ENCODE data around the gene PDZD8.
"Not testable (repeated sequence)": the region's sequence is repeated elsewhere in the genome, so short reads cannot be mapped to it uniquely, and the experiment has no call there.

Gene PDZD8

DNA sequence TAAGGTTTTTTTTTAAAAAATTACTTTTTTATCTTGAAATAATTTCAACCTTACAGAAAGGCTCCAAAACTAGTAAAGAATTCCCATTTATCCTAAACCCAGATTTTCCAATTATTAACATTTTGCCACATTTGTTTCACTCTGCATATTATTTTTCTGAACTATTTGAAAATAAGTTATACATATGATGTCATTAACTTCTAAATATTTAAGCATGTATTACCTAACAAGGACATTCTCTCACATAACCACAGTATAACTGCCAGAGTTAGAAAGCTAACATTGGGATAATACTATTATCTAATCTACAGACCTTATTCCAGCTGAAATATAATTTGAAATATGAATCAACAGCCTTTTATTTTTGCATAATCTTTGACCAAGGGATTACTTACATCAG is 68.6 kb downstream of the PDZD8 start:
- H3K4me1 ChIP-seq (ENCODE audit: insufficient read depth, low read length), result no peaks in the 10 kb centered on the region
- no peak overlapping the region for H3K9ac ChIP-seq (ENCODE audit: low read depth, low read length)
- no peaks in the 10 kb centered on the region for H3K36me3 ChIP-seq (ENCODE audit: insufficient read depth, low read length)
- peaks cover 5% of the 10 kb centered on the region for H3K9me3 ChIP-seq (ENCODE audit: control insufficient read depth, insufficient read depth, low read length)

- H3K9me3 ChIP-seq (ENCODE audit: control insufficient read depth, insufficient read depth, low read length); H3K4me1 ChIP-seq (ENCODE audit: insufficient read depth, low read length); H3K36me3 ChIP-seq (ENCODE audit: insufficient read depth, low read length); H3K9ac ChIP-seq (ENCODE audit: low read depth, low read length): not testable (repeated sequence)
Observed at GRCh38 chr10:117303451-117303850, 71.8 kb downstream of the PDZD8 start.

- Histone ChIP-seq H3K9me3 (ENCODE audit: control insufficient read depth, insufficient read depth, low read length) (peaks cover 5% of the 10 kb centered on the region), H3K9ac (ENCODE audit: low read depth, low read length) (no peak overlapping the region), H3K36me3 (ENCODE audit: insufficient read depth, low read length) (no peaks in the 10 kb centered on the region), H3K4me1 (ENCODE audit: insufficient read depth, low read length) (no peaks in the 10 kb centered on the region)
Observed at GRCh38 chr10:117300671-117301070, 74.6 kb downstream of the PDZD8 start.

GRCh38 chr10:117299435-117299834 is 75.8 kb downstream of the PDZD8 start:
- Histone ChIP-seq H3K9ac (ENCODE audit: low read depth, low read length) (no peak overlapping the region), H3K9me3 (ENCODE audit: control insufficient read depth, insufficient read depth, low read length) (peaks cover 5% of the 10 kb centered on the region), H3K36me3 (ENCODE audit: insufficient read depth, low read length) (no peaks in the 10 kb centered on the region), H3K4me1 (ENCODE audit: insufficient read depth, low read length) (no peaks in the 10 kb centered on the region)

DNA sequence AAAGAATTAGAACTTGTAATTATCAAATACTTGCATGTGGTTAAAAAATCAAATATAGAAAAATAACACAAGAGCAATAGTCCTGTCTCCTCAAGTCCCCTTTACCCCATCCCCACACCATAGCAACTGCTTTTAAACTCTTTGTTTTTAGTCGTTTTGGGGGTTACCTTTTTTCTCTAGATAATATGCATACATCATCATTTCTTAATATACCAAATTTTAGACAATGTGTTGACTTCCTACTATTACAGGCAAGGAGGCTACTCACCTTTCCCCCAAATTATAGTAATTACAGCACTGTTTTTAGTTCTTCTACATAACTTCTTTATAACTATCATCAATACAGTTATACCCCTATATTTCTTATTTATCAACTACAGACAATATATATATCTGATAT is 77.0 kb downstream of the PDZD8 start:
- no peak overlapping the region for H3K9ac ChIP-seq (ENCODE audit: low read depth, low read length)
- no peaks in the 10 kb centered on the region for H3K36me3 ChIP-seq (ENCODE audit: insufficient read depth, low read length)
- H3K4me1 ChIP-seq (ENCODE audit: insufficient read depth, low read length), result no peaks in the 10 kb centered on the region
- no peaks in the 10 kb centered on the region for H3K9me3 ChIP-seq (ENCODE audit: control insufficient read depth, insufficient read depth, low read length)

- Histone ChIP-seq H3K9me3 (ENCODE audit: control insufficient read depth, insufficient read depth, low read length) (no peaks in the 10 kb centered on the region), H3K36me3 (ENCODE audit: insufficient read depth, low read length) (no peaks in the 10 kb centered on the region), H3K4me1 (ENCODE audit: insufficient read depth, low read length) (no peaks in the 10 kb centered on the region), H3K9ac (ENCODE audit: low read depth, low read length) (no peak overlapping the region)
Observed at GRCh38 chr10:117294735-117295134, 80.5 kb downstream of the PDZD8 start.

- Histone ChIP-seq H3K4me1 (ENCODE audit: insufficient read depth, low read length) (no peaks in the 10 kb centered on the region), H3K9ac (ENCODE audit: low read depth, low read length) (no peak overlapping the region), H3K9me3 (ENCODE audit: control insufficient read depth, insufficient read depth, low read length) (no peaks in the 10 kb centered on the region), H3K36me3 (ENCODE audit: insufficient read depth, low read length) (peaks cover 3% of the 10 kb centered on the region; the same call in 1 of the 2 replicates)
Observed at GRCh38 chr10:117294039-117294645, 81.1 kb downstream of the PDZD8 start.

GRCh38 chr10:117290872-117291271 is 84.4 kb downstream of the PDZD8 start:
- H3K36me3 ChIP-seq (ENCODE audit: insufficient read depth, low read length); H3K9me3 ChIP-seq (ENCODE audit: control insufficient read depth, insufficient read depth, low read length); H3K9ac ChIP-seq (ENCODE audit: low read depth, low read length); H3K4me1 ChIP-seq (ENCODE audit: insufficient read depth, low read length): not testable (repeated sequence)

- Histone ChIP-seq H3K9ac (ENCODE audit: low read depth, low read length) (no peak overlapping the region), H3K9me3 (ENCODE audit: control insufficient read depth, insufficient read depth, low read length) (no peaks in the 10 kb centered on the region), H3K36me3 (ENCODE audit: insufficient read depth, low read length) (peaks cover 3% of the 10 kb centered on the region), H3K4me1 (ENCODE audit: insufficient read depth, low read length) (no peaks in the 10 kb centered on the region)
Observed at GRCh38 chr10:117284716-117285494, 90.3 kb downstream of the PDZD8 start.

- no peaks in the 10 kb centered on the region for H3K36me3 ChIP-seq (ENCODE audit: insufficient read depth, low read length)
- H3K9ac ChIP-seq (ENCODE audit: low read depth, low read length), result no peak overlapping the region
- H3K4me1 ChIP-seq (ENCODE audit: insufficient read depth, low read length), result no peaks in the 10 kb centered on the region
- no peaks in the 10 kb centered on the region for H3K9me3 ChIP-seq (ENCODE audit: control insufficient read depth, insufficient read depth, low read length)
Observed at GRCh38 chr10:117277675-117278074, 97.6 kb downstream of the PDZD8 start.

DNA sequence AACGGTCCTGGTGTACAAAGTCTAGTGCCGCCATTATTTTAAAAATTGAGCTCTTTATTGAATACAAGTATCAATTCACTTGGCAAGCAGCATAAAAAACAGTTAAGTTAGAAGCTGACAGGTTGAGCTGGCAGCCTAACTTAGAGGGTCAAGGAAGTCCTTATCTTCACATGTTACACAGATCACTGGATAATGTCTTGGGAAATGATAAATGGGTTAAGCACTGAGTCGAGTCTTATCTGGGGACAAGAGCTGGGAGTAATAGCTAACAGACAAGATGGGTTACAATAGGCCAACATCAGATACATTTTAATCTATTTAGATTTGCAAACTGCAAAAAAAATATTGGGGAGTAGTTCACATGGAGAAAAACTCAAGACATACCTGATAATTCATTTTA is 100.1 kb downstream of the PDZD8 start:
- Histone ChIP-seq H3K4me1 (ENCODE audit: insufficient read depth, low read length) (no peaks in the 10 kb centered on the region; the same call in 1 of the 2 replicates), H3K36me3 (ENCODE audit: insufficient read depth, low read length) (no peaks in the 10 kb centered on the region), H3K9me3 (ENCODE audit: control insufficient read depth, insufficient read depth, low read length) (no peaks in the 10 kb centered on the region), H3K9ac (ENCODE audit: low read depth, low read length) (no peak overlapping the region)

GRCh38 chr10:117274509-117274908 is 100.7 kb downstream of the PDZD8 start:
- H3K9ac ChIP-seq (ENCODE audit: low read depth, low read length), result no peak overlapping the region
- H3K4me1 ChIP-seq (ENCODE audit: insufficient read depth, low read length), result no peaks in the 10 kb centered on the region; the same call in 1 of the 2 replicates
- H3K9me3 ChIP-seq (ENCODE audit: control insufficient read depth, insufficient read depth, low read length), result no peaks in the 10 kb centered on the region
- no peaks in the 10 kb centered on the region for H3K36me3 ChIP-seq (ENCODE audit: insufficient read depth, low read length)

- H3K4me1 ChIP-seq (ENCODE audit: insufficient read depth, low read length), result no peaks in the 10 kb centered on the region; the same call in 1 of the 2 replicates
- no peaks in the 10 kb centered on the region for H3K9me3 ChIP-seq (ENCODE audit: control insufficient read depth, insufficient read depth, low read length)
- H3K36me3 ChIP-seq (ENCODE audit: insufficient read depth, low read length), result no peaks in the 10 kb centered on the region
- no peak overlapping the region for H3K9ac ChIP-seq (ENCODE audit: low read depth, low read length)
Observed at GRCh38 chr10:117273980-117274379, 101.3 kb downstream of the PDZD8 start.

DNA sequence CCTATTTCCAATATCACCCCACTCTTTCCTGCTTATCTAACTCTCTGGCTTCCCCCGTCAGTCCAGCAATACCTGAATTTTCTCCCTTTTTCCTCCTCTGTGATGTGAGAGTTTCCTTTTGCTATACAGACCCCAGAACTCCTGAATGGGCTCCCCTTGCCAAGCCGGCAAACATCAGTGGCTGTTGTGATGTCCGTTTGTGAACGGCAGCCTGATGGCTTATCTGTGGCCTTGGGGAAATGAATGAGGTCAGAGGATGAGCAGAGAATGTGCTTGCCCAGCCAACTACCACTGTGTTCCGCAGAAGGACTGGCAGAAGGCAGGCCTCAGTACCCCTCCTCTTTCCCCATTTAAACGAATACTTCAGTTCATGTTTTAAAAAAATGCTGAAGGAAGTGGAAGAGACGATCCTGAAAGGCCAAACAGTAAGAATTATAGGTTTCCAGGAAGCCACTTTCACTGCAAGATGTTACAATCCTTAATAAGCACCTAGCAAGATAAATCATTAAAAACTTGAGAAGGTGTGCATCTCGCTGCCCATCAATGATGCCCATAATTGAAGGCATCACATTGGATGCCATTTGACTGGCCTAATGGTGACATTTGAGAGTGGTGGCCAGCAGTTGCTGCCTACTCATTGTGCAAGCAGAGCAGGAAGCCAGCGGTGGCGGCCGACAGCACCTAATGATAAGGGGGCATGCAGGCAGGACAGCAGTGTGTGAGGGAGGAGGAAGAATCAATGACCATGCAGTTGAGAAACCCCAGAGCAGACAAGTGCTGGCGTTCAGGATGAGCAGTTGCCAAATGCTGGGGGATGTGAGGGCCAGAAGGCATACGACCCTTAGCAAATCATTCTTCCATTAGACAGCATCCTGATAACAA is 102.8 kb downstream of the PDZD8 start:
- Histone ChIP-seq H3K36me3 (ENCODE audit: insufficient read depth, low read length) (no peaks in the 10 kb centered on the region), H3K4me1 (ENCODE audit: insufficient read depth, low read length) (no peaks in the 10 kb centered on the region; the same call in 1 of the 2 replicates), H3K9me3 (ENCODE audit: control insufficient read depth, insufficient read depth, low read length) (no peaks in the 10 kb centered on the region), H3K9ac (ENCODE audit: low read depth, low read length) (no peak overlapping the region)
